Ovary (tissue), 9 donors: Measurements from ENCODE around the gene UST. TPM values are rescaled to one million over a fixed set of nuclear protein-coding genes. Genes with fewer than 3 reads are reported as not detected.

ENCODE experiments used
- DNase-seq, 5 donors: peaks; one replicate each; pipeline ENCODE4 v3.0.0-alpha.2; 2019 to 2020
- H3K27ac ChIP-seq, 2 donors: fragments of 200-600 bp; one replicate each; pipeline versions ENCODE4 v1.5.1 to v1.8.0; 2019 to 2022
- H3K27me3 ChIP-seq: fragments of 200-600 bp; one replicate; pipeline ENCODE4 v1.8.0; 2022
- H3K36me3 ChIP-seq: fragments of 200-600 bp; sonication (generic); one replicate; pipeline ENCODE4 v1.5.1; 2019
- H3K4me1 ChIP-seq: one replicate; pipeline ENCODE4 v1.8.1; 2013; ENCODE audit warnings: mild to moderate bottlenecking, moderate library complexity; ENCODE audit not compliant: insufficient read depth
- H3K4me3 ChIP-seq: fragments of 200-600 bp; sonication (generic); one replicate; pipeline ENCODE4 v1.5.1; 2017
- H3K9me3 ChIP-seq, 2 donors: fragments of 200-600 bp in 1 of 2; sonication (generic) in 1 of 2; one replicate each; pipeline versions ENCODE4 v1.5.1 to v1.8.1; 2013 to 2019; ENCODE audit warnings: mild to moderate bottlenecking in 1 of 2, moderate library complexity in 1 of 2
- CTCF ChIP-seq, 3 donors: fragments of 450-650 bp in 2 of 3; fragments of 200-600 bp in 1 of 3; IDR thresholded peaks; one replicate each; pipeline versions ENCODE4 v1.5.1 to v1.8.0; 2016 to 2022; ENCODE audit warnings: antibody characterized with exemption in 3 of 3, mild to moderate bottlenecking in 1 of 3
- EP300 ChIP-seq: sonication (generic); formaldehyde crosslinking; IDR thresholded peaks from one replicate; pipeline ENCODE4 v1.6.1; 2017; ENCODE audit warnings: antibody characterized with exemption
- POLR2A ChIP-seq: fragments of 450-650 bp; IDR thresholded peaks from one replicate; pipeline ENCODE4 v1.6.1; 2017; ENCODE audit warnings: antibody characterized with exemption, mild to moderate bottlenecking, moderate library complexity
- WGBS, 3 donors: extraction: QIAGEN DNeasy Blood & Tissue Kit in 1 of 3; methylation state at CpG; one replicate each; pipeline versions ENCODE4 v1.1.5 to v1.1.7; 2013 to 2017; 5-methylcytosine and 5-hydroxymethylcytosine counted together
- intact Hi-C, 4 donors: fragments of 100-400 bp; cut with DNase I; formaldehyde crosslinking; loops; one replicate each; pipeline versions ENCODE4 v1.11.0 to v1.15.1; 2022 to 2023
- polyA plus RNA-seq, 2 donors: library from polyadenylated mRNA; stranded (reverse); fragments of 200-250 nt in 1 of 2; fragments of 350-450 nt in 1 of 2; fragmentation: Illumina TruSeq in 1 of 2; extraction: RNeasy Lipid Tissue Mini Kit (QIAGEN cat#74804) in 1 of 2; gene quantifications; one replicate each; pipeline ENCODE4 v1.2.3, GENCODE V29; 2013 to 2014
- total RNA-seq, 7 donors: library from RNA; depleted of rRNA in 2 of 7; stranded (reverse); fragments of >200 nt in 2 of 7; fragmentation: NEBNext Ultra II Directional in 3 of 7; extraction: Animal tissue kit (Norgen Biotek cat#: 25700) in 3 of 7; gene quantifications; one replicate each; pipeline versions ENCODE4 v1.1.0 to v1.2.4, GENCODE V29; 2016 to 2023
- donor health status: DM: no; HTN: no; CAD: no; lungs with moderate emphysema.
- donor health status: DM: no; HTN: no; CAD: no.
- donor health status: Bipolar disorder and iron deficiency.
- donor health status: DM: yes; HTN: yes; CAD: no.
- donor health status: DM: no; HTN: no; CAD: no.
- donor health status: DM: yes; HTN: yes; CAD: no.

Gene UST
- total and polyA plus RNA-seq, 9 donors: 11.8 to 20.1 (median 16.5) TPM

- no peak for TF ChIP-seq POLR2A
- no peak for TF ChIP-seq EP300
- no peak for TF ChIP-seq CTCF (IDR thresholded peaks at IDR 0.05)
- no peaks in the 10 kb centered on the region for H3K27me3 ChIP-seq
- H3K27ac ChIP-seq: no peak overlapping the region
- H3K36me3 ChIP-seq: no peaks in the 10 kb centered on the region
- no peak overlapping the region for H3K4me3 ChIP-seq
- H3K9me3 ChIP-seq: no peaks in the 10 kb centered on the region
- H3K4me1 ChIP-seq: no peaks in the 10 kb centered on the region
- no peak for DNase-seq
- intact Hi-C loops: no loop called here
Observed at GRCh38 chr6:148867862-148868261, 121.0 kb downstream of the UST start.

- H3K4me1 ChIP-seq: no peaks in the 10 kb centered on the region
- H3K27ac ChIP-seq: no peak overlapping the region
- no peaks in the 10 kb centered on the region for H3K9me3 ChIP-seq
- H3K36me3 ChIP-seq: no peaks in the 10 kb centered on the region
- WGBS, 3 donors: 75 to 90% (median 82%) methylated on average over 5 of the region's 5 CpGs
- DNase-seq: no peak
- H3K4me3 ChIP-seq: no peak overlapping the region
- intact Hi-C loops: no loop called here
- no peaks in the 10 kb centered on the region for H3K27me3 ChIP-seq
- TF ChIP-seq CTCF (IDR thresholded peaks at IDR 0.05) (no peak), EP300 (no peak), POLR2A (no peak)
Observed at GRCh38 chr6:148868314-148868713, 121.5 kb downstream of the UST start.

- no peak for DNase-seq
- TF ChIP-seq POLR2A (no peak), CTCF (IDR thresholded peaks at IDR 0.05) (no peak), EP300 (no peak)
- H3K27ac ChIP-seq: no peak overlapping the region
- no peak overlapping the region for H3K4me3 ChIP-seq
- no peaks in the 10 kb centered on the region for H3K36me3 ChIP-seq
- WGBS, 3 donors: 65 to 84% (median 68%) methylated on average over 2 of the region's 2 CpGs
- H3K4me1 ChIP-seq: no peaks in the 10 kb centered on the region
- no peaks in the 10 kb centered on the region for H3K9me3 ChIP-seq
- no peaks in the 10 kb centered on the region for H3K27me3 ChIP-seq
- intact Hi-C loops: no loop called here
Observed at GRCh38 chr6:148868901-148869300, 122.1 kb downstream of the UST start.

GRCh38 chr6:148869585-148869984, 122.8 kb downstream of the UST start:
- WGBS, 3 donors: 84 to 90% (median 85%) methylated on average over 7 of the region's 7 CpGs
- Histone ChIP-seq H3K4me3 (no peak overlapping the region), H3K27me3 (no peaks in the 10 kb centered on the region), H3K27ac (no peak overlapping the region), H3K4me1 (no peaks in the 10 kb centered on the region), H3K36me3 (no peaks in the 10 kb centered on the region), H3K9me3 (no peaks in the 10 kb centered on the region)
- DNase-seq: no peak
- intact Hi-C loops: no loop called here
- no peak for TF ChIP-seq CTCF (IDR thresholded peaks at IDR 0.05)

- no peak overlapping the region for H3K4me3 ChIP-seq
- no peak for DNase-seq
- no peak overlapping the region for H3K27ac ChIP-seq
- no peaks in the 10 kb centered on the region for H3K9me3 ChIP-seq
- 93 to 100% (median 98%) methylated on average over 4 of the region's 4 CpGs for WGBS, 3 donors
- intact Hi-C loops: no loop called here
- H3K27me3 ChIP-seq: no peaks in the 10 kb centered on the region
- H3K36me3 ChIP-seq: no peaks in the 10 kb centered on the region
- TF ChIP-seq POLR2A: no peak
- TF ChIP-seq CTCF (IDR thresholded peaks at IDR 0.05): no peak
- no peak for TF ChIP-seq EP300
- H3K4me1 ChIP-seq: peaks cover 2% of the 10 kb centered on the region
Observed at GRCh38 chr6:148873154-148873553, 126.3 kb downstream of the UST start.
